Immature natural killer cell (primary cell): ENCODE measurements around the gene LGI4. TPM values are rescaled to one million over a fixed set of nuclear protein-coding genes. Genes with fewer than 3 reads are reported as not detected.
"Not testable (repeated sequence)": the region's sequence is repeated elsewhere in the genome, so short reads cannot be mapped to it uniquely, and the experiment has no call there.

Source experiments
- DNase-seq, 3 donors: peaks; one replicate each; pipeline ENCODE4 v3.0.0; 2022; ENCODE audit warnings: mixed read lengths in 1 of 3
- H3K27ac Mint-ChIP-seq, 6 donors: one replicate each; pipeline ENCODE4 v1.8.0; 2020; ENCODE audit warnings: mixed read lengths in 6 of 6, mild to moderate bottlenecking in 5 of 6, inconsistent platforms in 4 of 6, moderate library complexity in 3 of 6
- H3K27me3 Mint-ChIP-seq, 3 donors: one replicate each; pipeline ENCODE4 v1.8.0; 2020 to 2021; ENCODE audit warnings: low read depth in 3 of 3, mild to moderate bottlenecking in 3 of 3, mixed read lengths in 3 of 3, moderate library complexity in 3 of 3, inconsistent platforms in 1 of 3
- H3K36me3 Mint-ChIP-seq, 3 donors: one replicate each; pipeline ENCODE4 v1.8.0; 2020; ENCODE audit warnings: mixed read lengths in 3 of 3, inconsistent platforms in 2 of 3, mild to moderate bottlenecking in 2 of 3
- H3K4me1 Mint-ChIP-seq, 2 donors: one replicate each; pipeline ENCODE4 v1.8.0; 2020; ENCODE audit warnings: inconsistent platforms in 2 of 2, mild to moderate bottlenecking in 2 of 2, mixed read lengths in 2 of 2, moderate library complexity in 1 of 2
- H3K4me3 Mint-ChIP-seq, 5 donors: one replicate each; pipeline ENCODE4 v1.8.0; 2020; ENCODE audit warnings: mild to moderate bottlenecking in 5 of 5, mixed read lengths in 5 of 5, inconsistent platforms in 3 of 5, moderate library complexity in 3 of 5
- H3K9me3 Mint-ChIP-seq, 6 donors: one replicate each; pipeline ENCODE4 v1.8.0; 2020; ENCODE audit warnings: mild to moderate bottlenecking in 6 of 6, mixed read lengths in 6 of 6, inconsistent platforms in 4 of 6, moderate library complexity in 3 of 6
- polyA plus RNA-seq, 3 donors: library from polyadenylated mRNA; unstranded; fragments of 300-500 nt; fragmentation: Illumina TruSeq; gene quantifications; one replicate each; pipeline ENCODE4 v1.2.3, GENCODE V29; 2021

Gene LGI4
- polyA plus RNA-seq, 3 donors from 2014 or later, result not detected

DNA sequence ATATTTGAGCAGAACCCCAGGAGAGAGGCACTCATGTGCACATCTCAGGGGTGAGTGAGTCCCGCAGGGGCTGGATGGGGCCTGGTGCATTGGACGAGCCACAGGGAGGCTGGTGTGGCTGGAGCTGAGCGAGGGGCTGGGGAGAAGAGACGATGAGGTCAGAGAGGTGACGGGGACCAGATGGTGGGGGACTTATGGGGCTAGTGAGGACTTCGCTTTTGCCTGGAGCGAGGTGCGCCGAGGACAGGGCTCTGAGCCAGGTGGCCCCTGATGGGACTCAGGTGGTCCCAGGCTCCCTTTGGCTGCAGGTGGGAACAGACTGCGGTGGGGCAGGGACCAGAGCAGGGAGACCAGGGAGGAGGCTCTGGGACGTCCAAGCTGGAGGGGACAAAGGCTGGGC is 26.1 kb downstream of the LGI4 start:
- H3K27ac Mint-ChIP-seq, result no peak overlapping the region
- H3K27me3 Mint-ChIP-seq, result peaks cover 1 to 8% (median 8%) of the 10 kb centered on the region in 3 donors
- no peaks in the 10 kb centered on the region for H3K36me3 Mint-ChIP-seq
- no peaks in the 10 kb centered on the region for H3K4me1 Mint-ChIP-seq
- no peak overlapping the region for H3K4me3 Mint-ChIP-seq
- no peak for DNase-seq
- H3K9me3 Mint-ChIP-seq, result no peaks in the 10 kb centered on the region

DNA sequence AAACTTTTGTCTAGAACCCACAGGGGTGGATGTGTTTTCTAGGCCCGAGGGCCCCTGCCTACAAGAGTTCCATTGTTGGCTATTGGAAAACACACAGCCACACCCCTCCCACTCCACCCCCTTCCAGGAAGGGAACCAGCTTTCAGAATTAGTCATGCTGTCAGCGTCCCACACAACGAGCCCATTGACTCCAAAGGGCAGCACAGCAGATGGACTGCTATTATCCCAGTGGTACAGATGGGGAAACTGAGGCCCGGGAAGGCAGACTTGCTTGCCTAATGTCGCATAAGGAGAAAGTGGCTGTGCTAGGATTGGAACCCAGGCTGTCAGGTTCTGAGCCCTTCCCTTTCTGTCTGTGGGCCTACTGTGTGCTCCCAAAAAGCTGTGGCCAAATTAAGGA is 27.3 kb downstream of the LGI4 start:
- no peak overlapping the region for H3K4me3 Mint-ChIP-seq
- H3K36me3 Mint-ChIP-seq, result no peaks in the 10 kb centered on the region
- DNase-seq, result no peak
- H3K4me1 Mint-ChIP-seq, result no peaks in the 10 kb centered on the region
- H3K27me3 Mint-ChIP-seq, result peaks cover 2 to 8% (median 3%) of the 10 kb centered on the region in 3 donors
- H3K27ac Mint-ChIP-seq, result no peak overlapping the region
- H3K9me3 Mint-ChIP-seq, result no peaks in the 10 kb centered on the region

- Mint-ChIP-seq H3K27me3 (peaks cover 2 to 8% (median 2%) of the 10 kb centered on the region in 3 donors), H3K27ac (peak overlapping the region in 1 of 6 donors; percentile 10), H3K9me3 (no peaks in the 10 kb centered on the region), H3K4me3 (no peak overlapping the region), H3K36me3 (no peaks in the 10 kb centered on the region), H3K4me1 (no peaks in the 10 kb centered on the region)
- DNase-seq, result no peak
These were observed 27.8 kb downstream of the LGI4 start for GRCh38 chr19:35106898-35107541.

DNA sequence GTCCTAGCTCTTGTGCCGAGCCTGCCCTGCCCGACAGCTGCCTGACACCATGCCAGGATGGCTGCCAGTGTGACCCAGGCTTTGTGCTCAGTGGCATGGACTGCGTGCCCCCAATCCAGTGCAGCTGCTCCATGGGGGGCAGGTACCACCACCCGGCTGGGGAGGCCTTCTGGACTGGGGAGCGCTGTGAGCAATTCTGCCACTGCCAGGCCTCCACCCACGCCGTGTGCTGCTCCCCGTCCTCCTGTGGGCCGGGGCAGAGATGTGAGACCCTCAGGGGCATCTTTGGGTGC is 28.6 kb downstream of the LGI4 start:
- no peaks in the 10 kb centered on the region for H3K36me3 Mint-ChIP-seq
- H3K27me3 Mint-ChIP-seq, result peaks cover 1 to 5% (median 2%) of the 10 kb centered on the region in 3 donors
- H3K4me1 Mint-ChIP-seq, result no peaks in the 10 kb centered on the region
- no peak overlapping the region for H3K4me3 Mint-ChIP-seq
- no peak overlapping the region for H3K27ac Mint-ChIP-seq
- no peaks in the 10 kb centered on the region for H3K9me3 Mint-ChIP-seq
- DNase-seq, result no peak

DNA sequence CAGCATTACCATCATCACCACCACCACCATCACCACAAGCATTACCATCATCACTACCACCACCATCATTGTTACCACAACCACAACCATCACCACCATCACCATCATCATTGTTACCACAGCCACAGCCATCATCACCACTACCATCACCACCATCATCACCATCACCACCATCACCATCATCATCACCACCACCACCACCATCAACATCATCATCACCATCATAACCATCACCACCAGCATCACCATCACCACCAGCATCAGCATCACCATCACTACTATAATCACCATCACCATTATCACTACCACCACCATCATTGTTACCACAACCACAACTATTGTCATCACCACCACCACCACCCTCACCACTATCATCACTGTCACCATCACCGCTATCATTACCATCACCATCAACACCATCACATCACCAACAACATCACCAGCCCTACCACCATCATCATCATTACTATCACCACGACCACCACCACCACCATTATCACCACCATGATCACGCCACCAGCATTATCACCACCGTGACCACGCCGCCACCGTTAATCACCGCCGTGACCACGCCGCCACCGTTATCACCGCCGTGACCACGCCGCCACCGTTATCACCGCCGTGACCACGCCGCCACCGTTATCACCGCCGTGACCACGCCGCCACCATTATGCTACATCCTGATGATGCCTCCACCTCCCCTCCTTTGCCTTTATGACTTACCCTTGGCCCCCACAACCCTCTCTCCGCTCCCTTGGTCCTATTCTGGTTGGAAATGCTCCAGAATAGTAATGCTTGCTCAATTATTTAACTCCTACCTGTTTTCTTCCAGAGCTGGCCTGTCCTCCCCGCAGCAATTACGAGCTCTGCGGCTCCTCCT is 29.2 kb downstream of the LGI4 start:
- Mint-ChIP-seq H3K27me3 (peaks cover 1 to 5% (median 2%) of the 10 kb centered on the region in 3 donors), H3K4me3 (no peak overlapping the region), H3K36me3 (no peaks in the 10 kb centered on the region), H3K9me3 (no peaks in the 10 kb centered on the region), H3K4me1 (no peaks in the 10 kb centered on the region), H3K27ac (no peak overlapping the region)
- DNase-seq, result peak; percentile 14 to 42 (median 27)

GRCh38 chr19:35105047-35105410 is 29.8 kb downstream of the LGI4 start:
- no peaks in the 10 kb centered on the region for H3K36me3 Mint-ChIP-seq
- H3K4me1 Mint-ChIP-seq, result no peaks in the 10 kb centered on the region
- H3K4me3 Mint-ChIP-seq, result no peak overlapping the region
- no peak for DNase-seq
- no peak overlapping the region for H3K27ac Mint-ChIP-seq
- no peaks in the 10 kb centered on the region for H3K9me3 Mint-ChIP-seq
- peaks cover 1 to 5% (median 2%) of the 10 kb centered on the region in 3 donors for H3K27me3 Mint-ChIP-seq

DNA sequence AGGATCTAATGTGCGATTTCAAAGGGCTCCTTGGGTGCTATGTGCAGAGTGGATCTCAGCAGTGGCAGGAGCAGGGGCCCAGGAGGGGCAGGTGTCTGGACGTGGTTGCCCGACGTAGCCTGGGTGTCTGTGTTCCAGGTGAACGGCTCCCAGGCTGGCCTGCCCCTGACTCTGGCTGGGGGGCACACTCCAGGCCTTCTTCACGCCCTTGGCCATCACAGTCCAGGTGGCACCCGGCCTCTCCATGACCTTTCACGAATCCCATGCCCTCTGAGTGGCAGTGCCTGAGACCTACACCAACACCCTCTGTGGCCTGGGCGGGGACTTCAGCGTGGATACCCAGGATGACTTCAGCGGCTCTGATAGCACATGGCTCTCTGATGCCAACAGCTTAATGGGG is 30.5 kb downstream of the LGI4 start:
- Mint-ChIP-seq H3K4me1 (no peaks in the 10 kb centered on the region), H3K27me3 (peaks cover 2 to 5% (median 3%) of the 10 kb centered on the region in 3 donors), H3K4me3 (no peak overlapping the region), H3K27ac (no peak overlapping the region), H3K36me3 (no peaks in the 10 kb centered on the region), H3K9me3 (no peaks in the 10 kb centered on the region)
- DNase-seq, result no peak

GRCh38 chr19:35103614-35104013 is 31.2 kb downstream of the LGI4 start:
- not testable (repeated sequence) for DNase-seq, H3K9me3 Mint-ChIP-seq, H3K27me3 Mint-ChIP-seq, H3K36me3 Mint-ChIP-seq, H3K4me3 Mint-ChIP-seq, H3K4me1 Mint-ChIP-seq
- H3K27ac Mint-ChIP-seq, result peak overlapping the region in 2 of 6 donors; percentile 3 to 27

DNA sequence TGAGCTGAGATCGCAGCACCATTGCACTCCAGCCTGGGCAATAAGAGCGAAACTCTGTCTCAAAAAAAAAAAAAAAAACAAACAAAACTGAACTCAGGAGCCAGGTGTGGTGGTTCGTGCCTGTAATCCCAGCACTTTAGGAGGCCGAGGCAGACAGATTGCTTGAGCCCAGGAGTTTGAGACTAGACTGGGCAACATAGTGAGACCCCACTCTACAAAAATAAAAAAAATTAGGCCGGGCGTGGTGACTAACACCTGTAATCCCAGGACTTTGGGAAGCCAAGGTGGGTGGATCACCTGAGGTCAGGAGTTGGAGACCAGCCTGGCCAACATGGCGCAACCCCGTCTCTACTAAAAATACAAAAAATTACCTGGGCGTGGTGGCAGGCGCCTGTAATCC is 32.9 kb downstream of the LGI4 start:
- not testable (repeated sequence) for H3K4me3 Mint-ChIP-seq, H3K27ac Mint-ChIP-seq, H3K36me3 Mint-ChIP-seq, H3K9me3 Mint-ChIP-seq, H3K4me1 Mint-ChIP-seq, DNase-seq, H3K27me3 Mint-ChIP-seq

- Mint-ChIP-seq H3K27me3 (peaks cover 0 to 3% (median 2%) of the 10 kb centered on the region in 3 donors), H3K9me3 (no peaks in the 10 kb centered on the region), H3K36me3 (no peaks in the 10 kb centered on the region), H3K4me1 (no peaks in the 10 kb centered on the region), H3K4me3 (no peak overlapping the region), H3K27ac (no peak overlapping the region)
- DNase-seq, result no peak
These were observed 34.0 kb downstream of the LGI4 start for GRCh38 chr19:35100588-35101533.

- no peak for DNase-seq
- H3K4me1 Mint-ChIP-seq, result no peaks in the 10 kb centered on the region
- no peaks in the 10 kb centered on the region for H3K9me3 Mint-ChIP-seq
- no peak overlapping the region for H3K27ac Mint-ChIP-seq
- H3K36me3 Mint-ChIP-seq, result no peaks in the 10 kb centered on the region
- no peak overlapping the region for H3K4me3 Mint-ChIP-seq
- H3K27me3 Mint-ChIP-seq, result peaks cover 0 to 3% (median 2%) of the 10 kb centered on the region in 3 donors
These were observed 35.0 kb downstream of the LGI4 start for GRCh38 chr19:35099897-35100275.

DNA sequence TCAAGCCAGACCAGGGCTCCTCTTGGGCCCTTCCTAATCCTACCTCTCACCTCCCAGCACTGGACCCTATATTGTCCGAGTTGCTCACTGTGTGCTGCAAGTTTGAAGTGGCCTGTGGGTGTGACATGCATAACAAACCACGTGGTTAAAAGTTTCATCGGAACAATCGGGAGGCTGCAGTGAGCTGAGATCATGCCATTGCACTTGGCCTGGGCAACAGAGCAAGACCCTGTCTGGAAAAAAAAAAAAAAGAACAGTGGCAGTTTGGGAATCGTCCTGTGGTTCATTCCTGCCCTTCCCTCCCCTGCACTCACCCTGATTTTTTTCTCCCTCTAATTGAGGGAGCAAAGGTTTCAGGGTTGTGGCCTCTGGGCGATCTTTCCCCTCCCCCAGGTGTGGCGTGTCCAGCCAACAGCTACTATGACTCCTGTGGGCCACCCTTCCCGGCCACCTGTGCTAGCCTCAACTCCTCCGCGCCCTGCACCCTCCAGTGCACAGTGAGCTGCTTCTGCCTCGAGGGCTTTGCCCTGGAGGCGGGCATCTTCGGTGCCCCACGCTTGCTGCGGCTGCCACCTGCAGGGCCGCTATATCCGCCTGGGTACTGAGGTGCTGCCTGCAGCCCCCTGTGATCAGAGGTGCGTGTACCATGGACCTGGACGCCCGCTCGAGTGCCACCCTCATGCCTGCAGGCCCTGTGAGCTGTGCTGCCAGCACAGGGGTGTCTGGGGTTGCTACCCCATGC is 35.5 kb downstream of the LGI4 start:
- H3K9me3 Mint-ChIP-seq, result no peaks in the 10 kb centered on the region
- no peak overlapping the region for H3K27ac Mint-ChIP-seq
- H3K27me3 Mint-ChIP-seq, result peaks cover 0 to 3% (median 2%) of the 10 kb centered on the region in 3 donors
- H3K4me3 Mint-ChIP-seq, result no peak overlapping the region
- H3K36me3 Mint-ChIP-seq, result no peaks in the 10 kb centered on the region
- DNase-seq, result no peak
- no peaks in the 10 kb centered on the region for H3K4me1 Mint-ChIP-seq

DNA sequence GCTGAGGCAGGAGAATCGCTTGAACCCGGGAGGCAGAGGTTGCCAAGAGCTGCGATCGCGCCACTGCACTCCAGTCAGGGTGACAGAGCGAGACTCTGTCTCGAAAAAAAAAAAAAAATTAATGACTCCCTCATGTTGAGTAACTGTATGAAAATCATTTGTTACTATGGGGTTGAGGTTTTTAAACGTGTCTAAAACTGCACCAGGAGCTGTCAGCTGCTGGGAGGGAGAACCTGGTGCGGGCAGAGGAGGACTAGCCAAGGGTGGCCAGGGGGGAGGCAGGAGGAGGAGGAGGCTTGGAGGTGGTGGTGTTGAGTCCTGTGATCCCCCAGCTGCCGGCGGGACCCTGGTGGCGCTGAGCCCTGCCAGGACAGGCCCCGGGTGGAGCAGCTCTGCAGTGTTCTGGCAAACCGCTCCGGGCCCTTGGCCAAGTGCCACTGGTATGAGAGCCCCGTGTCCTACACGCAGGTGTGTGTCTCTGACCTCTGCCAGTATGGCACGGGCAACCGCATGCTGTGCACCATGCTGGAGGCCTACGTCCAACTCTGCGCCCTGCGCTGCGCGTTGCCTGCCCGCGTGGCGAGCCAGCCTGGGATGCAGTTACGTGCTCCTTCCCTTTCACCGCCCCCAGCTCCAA is 36.3 kb downstream of the LGI4 start:
- Mint-ChIP-seq H3K27me3 (peaks cover 0 to 2% (median 0%) of the 10 kb centered on the region in 3 donors), H3K4me3 (no peak overlapping the region), H3K27ac (no peak overlapping the region), H3K36me3 (no peaks in the 10 kb centered on the region), H3K4me1 (no peaks in the 10 kb centered on the region), H3K9me3 (no peaks in the 10 kb centered on the region)
- DNase-seq, result no peak
